Measurements from ENCODE around the gene CHCHD10.

The CHCHD10 gene

GRCh38 chr22:23767673-23768548 is at the start of gene CHCHD10:
CHCHD10 (minus strand) TSS chr22:23767972; CDS start chr22:23767874, 98 bp downstream.
- DNase-seq (ENCODE audit: low spot score) = peak; percentile 85

GRCh38 chr22:23817146-23817545 is 49.4 kb upstream of the CHCHD10 start:
- no peak for DNase-seq (ENCODE audit: low spot score)

- no peak for DNase-seq (ENCODE audit: low spot score)
Observed at GRCh38 chr22:23816156-23816976, 48.6 kb upstream of the CHCHD10 start.

GRCh38 chr22:23815541-23816155 is 47.9 kb upstream of the CHCHD10 start:
- no peak for DNase-seq (ENCODE audit: low spot score)

- no peak for DNase-seq (ENCODE audit: low spot score)
Observed at GRCh38 chr22:23812378-23812777, 44.6 kb upstream of the CHCHD10 start.

- no peak for DNase-seq (ENCODE audit: low spot score)
Observed at GRCh38 chr22:23806837-23807236, 39.1 kb upstream of the CHCHD10 start.

- no peak for DNase-seq (ENCODE audit: low spot score)
Observed at GRCh38 chr22:23804781-23805291, 37.1 kb upstream of the CHCHD10 start.

GRCh38 chr22:23803001-23803819 is 35.4 kb upstream of the CHCHD10 start:
- no peak for DNase-seq (ENCODE audit: low spot score)

- no peak for DNase-seq (ENCODE audit: low spot score)
Observed at GRCh38 chr22:23801886-23802377, 34.2 kb upstream of the CHCHD10 start.

- DNase-seq (ENCODE audit: low spot score) = no peak
Observed at GRCh38 chr22:23801238-23801821, 33.6 kb upstream of the CHCHD10 start.

GRCh38 chr22:23800297-23801237 is 32.8 kb upstream of the CHCHD10 start:
- no peak for DNase-seq (ENCODE audit: low spot score)

- DNase-seq (ENCODE audit: low spot score) = no peak
Observed at GRCh38 chr22:23796461-23796860, 28.7 kb upstream of the CHCHD10 start.

GRCh38 chr22:23793326-23793725 is 25.6 kb upstream of the CHCHD10 start:
- DNase-seq (ENCODE audit: low spot score) = no peak

GRCh38 chr22:23791738-23792645 is 24.2 kb upstream of the CHCHD10 start:
- DNase-seq (ENCODE audit: low spot score) = no peak

GRCh38 chr22:23790819-23791737 is 23.3 kb upstream of the CHCHD10 start:
- no peak for DNase-seq (ENCODE audit: low spot score)

GRCh38 chr22:23789638-23790037 is 21.9 kb upstream of the CHCHD10 start:
- DNase-seq (ENCODE audit: low spot score) = no peak

GRCh38 chr22:23789121-23789520 is 21.3 kb upstream of the CHCHD10 start:
- no peak for DNase-seq (ENCODE audit: low spot score)

GRCh38 chr22:23787910-23788309 is 20.1 kb upstream of the CHCHD10 start:
- no peak for DNase-seq (ENCODE audit: low spot score)

Measured in LoVo (cell line).